ENCODE data around the gene NR3C1.

- TF ChIP-seq POLR2A (IDR thresholded peaks at IDR 0.05) (no peak), POLR2AphosphoS5 (IDR thresholded peaks at IDR 0.05; ENCODE audit: insufficient read depth in 1 of 2, low read depth in 1 of 2) (no peak)
- TF ChIP-seq, protein P1, sequence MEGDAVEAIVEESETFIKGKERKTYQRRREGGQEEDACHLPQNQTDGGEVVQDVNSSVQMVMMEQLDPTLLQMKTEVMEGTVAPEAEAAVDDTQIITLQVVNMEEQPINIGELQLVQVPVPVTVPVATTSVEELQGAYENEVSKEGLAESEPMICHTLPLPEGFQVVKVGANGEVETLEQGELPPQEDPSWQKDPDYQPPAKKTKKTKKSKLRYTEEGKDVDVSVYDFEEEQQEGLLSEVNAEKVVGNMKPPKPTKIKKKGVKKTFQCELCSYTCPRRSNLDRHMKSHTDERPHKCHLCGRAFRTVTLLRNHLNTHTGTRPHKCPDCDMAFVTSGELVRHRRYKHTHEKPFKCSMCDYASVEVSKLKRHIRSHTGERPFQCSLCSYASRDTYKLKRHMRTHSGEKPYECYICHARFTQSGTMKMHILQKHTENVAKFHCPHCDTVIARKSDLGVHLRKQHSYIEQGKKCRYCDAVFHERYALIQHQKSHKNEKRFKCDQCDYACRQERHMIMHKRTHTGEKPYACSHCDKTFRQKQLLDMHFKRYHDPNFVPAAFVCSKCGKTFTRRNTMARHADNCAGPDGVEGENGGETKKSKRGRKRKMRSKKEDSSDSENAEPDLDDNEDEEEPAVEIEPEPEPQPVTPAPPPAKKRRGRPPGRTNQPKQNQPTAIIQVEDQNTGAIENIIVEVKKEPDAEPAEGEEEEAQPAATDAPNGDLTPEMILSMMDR (IDR thresholded peaks at IDR 0.05): no peak
These were observed 43.6 kb downstream of the NR3C1 start for GRCh38 chr5:143359869-143360268.
